ENCODE measurements around the gene LTBP2.

DNA sequence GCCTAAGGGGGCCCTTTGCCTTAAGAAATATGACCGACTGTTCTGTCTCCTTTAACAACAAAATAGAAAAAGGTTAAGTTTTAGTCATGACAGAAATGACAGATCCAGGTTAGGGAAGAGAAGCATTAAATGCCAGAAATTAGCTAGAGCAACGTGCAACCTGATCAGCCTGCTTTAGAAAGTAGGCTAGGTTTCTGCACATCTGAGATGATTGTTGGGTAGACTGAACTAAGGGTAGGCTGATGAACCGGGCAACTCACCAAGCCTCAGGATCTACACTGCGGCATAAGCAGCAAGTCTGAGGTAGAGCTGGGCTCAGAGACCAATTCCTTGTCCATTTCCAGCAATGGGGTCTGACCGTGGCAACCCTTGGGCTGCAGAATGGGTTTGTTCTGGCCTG lies 148.3 kb downstream of the LTBP2 start:
- TF ChIP-seq KLF16 (tag by site-specific recombination; IDR thresholded peaks at IDR 0.05) (no peak), YY1 (tag by site-specific recombination; IDR thresholded peaks at IDR 0.05) (no peak), ZNF473 (tag by site-specific recombination; IDR thresholded peaks at IDR 0.05) (no peak), MYNN (tag by site-specific recombination; IDR thresholded peaks at IDR 0.05; ENCODE audit: borderline replicate concordance) (no peak)
- TF ChIP-seq, protein P1, sequence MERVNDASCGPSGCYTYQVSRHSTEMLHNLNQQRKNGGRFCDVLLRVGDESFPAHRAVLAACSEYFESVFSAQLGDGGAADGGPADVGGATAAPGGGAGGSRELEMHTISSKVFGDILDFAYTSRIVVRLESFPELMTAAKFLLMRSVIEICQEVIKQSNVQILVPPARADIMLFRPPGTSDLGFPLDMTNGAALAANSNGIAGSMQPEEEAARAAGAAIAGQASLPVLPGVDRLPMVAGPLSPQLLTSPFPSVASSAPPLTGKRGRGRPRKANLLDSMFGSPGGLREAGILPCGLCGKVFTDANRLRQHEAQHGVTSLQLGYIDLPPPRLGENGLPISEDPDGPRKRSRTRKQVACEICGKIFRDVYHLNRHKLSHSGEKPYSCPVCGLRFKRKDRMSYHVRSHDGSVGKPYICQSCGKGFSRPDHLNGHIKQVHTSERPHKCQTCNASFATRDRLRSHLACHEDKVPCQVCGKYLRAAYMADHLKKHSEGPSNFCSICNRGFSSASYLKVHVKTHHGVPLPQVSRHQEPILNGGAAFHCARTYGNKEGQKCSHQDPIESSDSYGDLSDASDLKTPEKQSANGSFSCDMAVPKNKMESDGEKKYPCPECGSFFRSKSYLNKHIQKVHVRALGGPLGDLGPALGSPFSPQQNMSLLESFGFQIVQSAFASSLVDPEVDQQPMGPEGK (tag by site-specific recombination; IDR thresholded peaks at IDR 0.05) = no peak
- TF ChIP-seq, protein P2, sequence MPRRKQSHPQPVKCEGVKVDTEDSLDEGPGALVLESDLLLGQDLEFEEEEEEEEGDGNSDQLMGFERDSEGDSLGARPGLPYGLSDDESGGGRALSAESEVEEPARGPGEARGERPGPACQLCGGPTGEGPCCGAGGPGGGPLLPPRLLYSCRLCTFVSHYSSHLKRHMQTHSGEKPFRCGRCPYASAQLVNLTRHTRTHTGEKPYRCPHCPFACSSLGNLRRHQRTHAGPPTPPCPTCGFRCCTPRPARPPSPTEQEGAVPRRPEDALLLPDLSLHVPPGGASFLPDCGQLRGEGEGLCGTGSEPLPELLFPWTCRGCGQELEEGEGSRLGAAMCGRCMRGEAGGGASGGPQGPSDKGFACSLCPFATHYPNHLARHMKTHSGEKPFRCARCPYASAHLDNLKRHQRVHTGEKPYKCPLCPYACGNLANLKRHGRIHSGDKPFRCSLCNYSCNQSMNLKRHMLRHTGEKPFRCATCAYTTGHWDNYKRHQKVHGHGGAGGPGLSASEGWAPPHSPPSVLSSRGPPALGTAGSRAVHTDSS (tag by site-specific recombination; IDR thresholded peaks at IDR 0.05) = no peak
- TF ChIP-seq, protein P3, sequence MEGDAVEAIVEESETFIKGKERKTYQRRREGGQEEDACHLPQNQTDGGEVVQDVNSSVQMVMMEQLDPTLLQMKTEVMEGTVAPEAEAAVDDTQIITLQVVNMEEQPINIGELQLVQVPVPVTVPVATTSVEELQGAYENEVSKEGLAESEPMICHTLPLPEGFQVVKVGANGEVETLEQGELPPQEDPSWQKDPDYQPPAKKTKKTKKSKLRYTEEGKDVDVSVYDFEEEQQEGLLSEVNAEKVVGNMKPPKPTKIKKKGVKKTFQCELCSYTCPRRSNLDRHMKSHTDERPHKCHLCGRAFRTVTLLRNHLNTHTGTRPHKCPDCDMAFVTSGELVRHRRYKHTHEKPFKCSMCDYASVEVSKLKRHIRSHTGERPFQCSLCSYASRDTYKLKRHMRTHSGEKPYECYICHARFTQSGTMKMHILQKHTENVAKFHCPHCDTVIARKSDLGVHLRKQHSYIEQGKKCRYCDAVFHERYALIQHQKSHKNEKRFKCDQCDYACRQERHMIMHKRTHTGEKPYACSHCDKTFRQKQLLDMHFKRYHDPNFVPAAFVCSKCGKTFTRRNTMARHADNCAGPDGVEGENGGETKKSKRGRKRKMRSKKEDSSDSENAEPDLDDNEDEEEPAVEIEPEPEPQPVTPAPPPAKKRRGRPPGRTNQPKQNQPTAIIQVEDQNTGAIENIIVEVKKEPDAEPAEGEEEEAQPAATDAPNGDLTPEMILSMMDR (tag by site-specific recombination; IDR thresholded peaks at IDR 0.05) = no peak
- TF ChIP-seq, protein P4, sequence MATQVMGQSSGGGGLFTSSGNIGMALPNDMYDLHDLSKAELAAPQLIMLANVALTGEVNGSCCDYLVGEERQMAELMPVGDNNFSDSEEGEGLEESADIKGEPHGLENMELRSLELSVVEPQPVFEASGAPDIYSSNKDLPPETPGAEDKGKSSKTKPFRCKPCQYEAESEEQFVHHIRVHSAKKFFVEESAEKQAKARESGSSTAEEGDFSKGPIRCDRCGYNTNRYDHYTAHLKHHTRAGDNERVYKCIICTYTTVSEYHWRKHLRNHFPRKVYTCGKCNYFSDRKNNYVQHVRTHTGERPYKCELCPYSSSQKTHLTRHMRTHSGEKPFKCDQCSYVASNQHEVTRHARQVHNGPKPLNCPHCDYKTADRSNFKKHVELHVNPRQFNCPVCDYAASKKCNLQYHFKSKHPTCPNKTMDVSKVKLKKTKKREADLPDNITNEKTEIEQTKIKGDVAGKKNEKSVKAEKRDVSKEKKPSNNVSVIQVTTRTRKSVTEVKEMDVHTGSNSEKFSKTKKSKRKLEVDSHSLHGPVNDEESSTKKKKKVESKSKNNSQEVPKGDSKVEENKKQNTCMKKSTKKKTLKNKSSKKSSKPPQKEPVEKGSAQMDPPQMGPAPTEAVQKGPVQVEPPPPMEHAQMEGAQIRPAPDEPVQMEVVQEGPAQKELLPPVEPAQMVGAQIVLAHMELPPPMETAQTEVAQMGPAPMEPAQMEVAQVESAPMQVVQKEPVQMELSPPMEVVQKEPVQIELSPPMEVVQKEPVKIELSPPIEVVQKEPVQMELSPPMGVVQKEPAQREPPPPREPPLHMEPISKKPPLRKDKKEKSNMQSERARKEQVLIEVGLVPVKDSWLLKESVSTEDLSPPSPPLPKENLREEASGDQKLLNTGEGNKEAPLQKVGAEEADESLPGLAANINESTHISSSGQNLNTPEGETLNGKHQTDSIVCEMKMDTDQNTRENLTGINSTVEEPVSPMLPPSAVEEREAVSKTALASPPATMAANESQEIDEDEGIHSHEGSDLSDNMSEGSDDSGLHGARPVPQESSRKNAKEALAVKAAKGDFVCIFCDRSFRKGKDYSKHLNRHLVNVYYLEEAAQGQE (tag by site-specific recombination; IDR thresholded peaks at IDR 0.05) = no peak
- TF ChIP-seq, protein P5, sequence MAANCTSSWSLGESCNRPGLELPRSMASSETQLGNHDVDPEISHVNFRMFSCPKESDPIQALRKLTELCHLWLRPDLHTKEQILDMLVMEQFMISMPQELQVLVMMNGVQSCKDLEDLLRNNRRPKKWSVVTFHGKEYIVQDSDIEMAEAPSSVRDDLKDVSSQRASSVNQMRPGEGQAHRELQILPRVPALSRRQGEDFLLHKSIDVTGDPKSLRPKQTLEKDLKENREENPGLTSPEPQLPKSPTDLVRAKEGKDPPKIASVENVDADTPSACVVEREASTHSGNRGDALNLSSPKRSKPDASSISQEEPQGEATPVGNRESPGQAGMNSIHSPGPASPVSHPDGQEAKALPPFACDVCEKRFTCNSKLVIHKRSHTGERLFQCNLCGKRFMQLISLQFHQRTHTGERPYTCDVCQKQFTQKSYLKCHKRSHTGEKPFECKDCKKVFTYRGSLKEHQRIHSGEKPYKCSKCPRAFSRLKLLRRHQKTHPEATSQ (tag by site-specific recombination; IDR thresholded peaks at IDR 0.05) = no peak
